NCI-H345 (cell line): ENCODE results near the gene KCNG2.

Source experiments
- DNase-seq: peaks from one replicate; lab custom pipeline; 2025; lab: John Stamatoyannopoulos, UW

The KCNG2 gene

GRCh38 chr18:79768745-79769144 lies 29.0 kb upstream of the KCNG2 start:
- no peak for DNase-seq

GRCh38 chr18:79769698-79770500 lies 27.8 kb upstream of the KCNG2 start:
- DNase-seq: no peak

GRCh38 chr18:79770501-79770815 lies 27.3 kb upstream of the KCNG2 start:
- DNase-seq: no peak

- DNase-seq: no peak
Measured at GRCh38 chr18:79770826-79771225, 26.9 kb upstream of the KCNG2 start.

GRCh38 chr18:79771446-79772107 lies 26.2 kb upstream of the KCNG2 start:
- DNase-seq: no peak

GRCh38 chr18:79772108-79772864 lies 25.5 kb upstream of the KCNG2 start:
- no peak for DNase-seq

- no peak for DNase-seq
Measured at GRCh38 chr18:79772865-79773696, 24.7 kb upstream of the KCNG2 start.

- DNase-seq: no peak
Measured at GRCh38 chr18:79774111-79774510, 23.6 kb upstream of the KCNG2 start.

GRCh38 chr18:79775441-79776221 lies 22.1 kb upstream of the KCNG2 start:
- DNase-seq: no peak

- no peak for DNase-seq
Measured at GRCh38 chr18:79776674-79777073, 21.1 kb upstream of the KCNG2 start.

GRCh38 chr18:79778291-79778791 lies 19.4 kb upstream of the KCNG2 start:
- DNase-seq: no peak

GRCh38 chr18:79779021-79779699 lies 18.6 kb upstream of the KCNG2 start:
- no peak for DNase-seq

GRCh38 chr18:79779700-79780190 lies 18.0 kb upstream of the KCNG2 start:
- DNase-seq: no peak

GRCh38 chr18:79780547-79780946 lies 17.2 kb upstream of the KCNG2 start:
- no peak for DNase-seq

GRCh38 chr18:79781331-79781941 lies 16.3 kb upstream of the KCNG2 start:
- no peak for DNase-seq

- no peak for DNase-seq
Measured at GRCh38 chr18:79782566-79783308, 15.0 kb upstream of the KCNG2 start.

GRCh38 chr18:79784071-79784913 lies 13.4 kb upstream of the KCNG2 start:
- DNase-seq: no peak
